H9 (cell line): ENCODE measurements around the gene MAP4K1. TPM values are rescaled to one million over a fixed set of nuclear protein-coding genes. Genes with fewer than 3 reads are reported as not detected.

Experiments
- DNase-seq: peaks from one replicate; pipeline ENCODE4 v3.0.0-alpha.2; 2017
- H2AFZ ChIP-seq: one replicate; pipeline ENCODE4 v1.6.1; 2013; ENCODE audit warnings: mild to moderate bottlenecking, low read length, control low read depth, moderate library complexity
- H2AK5ac ChIP-seq: 2 replicates; pipeline ENCODE4 v1.6.1; 2013; ENCODE audit warnings: low read length, control low read depth, mixed read lengths; ENCODE audit not compliant: insufficient read length
- H2BK120ac ChIP-seq: one replicate; pipeline ENCODE4 v1.6.1; 2013; ENCODE audit warnings: low read depth, mild to moderate bottlenecking, low read length, control low read depth, inconsistent platforms; ENCODE audit not compliant: poor library complexity, severe bottlenecking
- H2BK12ac ChIP-seq: 2 replicates; pipeline ENCODE4 v1.6.1; 2013; ENCODE audit warnings: low read length, control low read depth, mixed read lengths, low read depth; ENCODE audit not compliant: insufficient read length
- H2BK15ac ChIP-seq: 2 replicates; pipeline ENCODE4 v1.6.1; 2013; ENCODE audit warnings: low read depth, low read length, control low read depth
- H2BK20ac ChIP-seq: one replicate; pipeline ENCODE4 v1.6.1; 2013; ENCODE audit warnings: low read depth, mild to moderate bottlenecking, low read length, control low read depth, inconsistent platforms; ENCODE audit not compliant: poor library complexity, severe bottlenecking
- H2BK5ac ChIP-seq: 2 replicates; pipeline ENCODE4 v1.6.1; 2013; ENCODE audit warnings: low read length, control low read depth, mixed read lengths; ENCODE audit not compliant: insufficient read length
- H3K14ac ChIP-seq: 2 replicates; pipeline ENCODE4 v1.6.1; 2013; ENCODE audit warnings: low read length, control low read depth; ENCODE audit not compliant: insufficient read depth
- H3K18ac ChIP-seq: 2 replicates; pipeline ENCODE4 v1.6.1; 2013; ENCODE audit warnings: low read depth, mild to moderate bottlenecking, mixed read lengths, low read length, control low read depth; ENCODE audit not compliant: insufficient read length
- H3K23ac ChIP-seq: 2 replicates; pipeline ENCODE4 v1.6.1; 2013; ENCODE audit warnings: low read length, control low read depth, mixed read lengths, low read depth; ENCODE audit not compliant: insufficient read length
- H3K23me2 ChIP-seq: 2 replicates; pipeline ENCODE4 v1.6.1; 2013; ENCODE audit warnings: low read depth, mild to moderate bottlenecking, mixed read lengths, low read length, control low read depth; ENCODE audit not compliant: insufficient read length, poor library complexity, severe bottlenecking
- H3K27ac ChIP-seq: 2 replicates; pipeline ENCODE4 v1.5.1; 2013; ENCODE audit warnings: low read length, control low read depth, mixed read lengths, low read depth; ENCODE audit not compliant: insufficient read length
- H3K27me3 ChIP-seq: 2 replicates; pipeline ENCODE4 v1.6.1; 2013; ENCODE audit warnings: low read length, control low read depth, inconsistent platforms; ENCODE audit not compliant: insufficient read depth
- H3K4ac ChIP-seq: 2 replicates; pipeline ENCODE4 v1.6.1; 2013; ENCODE audit warnings: low read depth, mild to moderate bottlenecking, control low read depth, inconsistent platforms, low read length, moderate library complexity
- H3K4me1 ChIP-seq: 2 replicates; pipeline ENCODE4 v1.6.1; 2013; ENCODE audit warnings: low read length, control low read depth, inconsistent platforms; ENCODE audit not compliant: insufficient read depth
- H3K4me2 ChIP-seq: 2 replicates; pipeline ENCODE4 v1.6.1; 2013; ENCODE audit warnings: low read length, control low read depth, mixed read lengths; ENCODE audit not compliant: insufficient read length, insufficient read depth
- H3K56ac ChIP-seq: 2 replicates; pipeline ENCODE4 v1.6.1; 2013; ENCODE audit warnings: low read depth, mild to moderate bottlenecking, mixed read lengths, low read length, control low read depth; ENCODE audit not compliant: insufficient read length
- H3K79me1 ChIP-seq: 2 replicates; pipeline ENCODE4 v1.6.1; 2013; ENCODE audit warnings: low read depth, mild to moderate bottlenecking, moderate library complexity, low read length, control low read depth, inconsistent platforms; ENCODE audit not compliant: insufficient read depth, poor library complexity, severe bottlenecking
- H3K79me2 ChIP-seq: 2 replicates; pipeline ENCODE4 v1.6.1; 2013; ENCODE audit warnings: low read length, control low read depth, inconsistent platforms; ENCODE audit not compliant: insufficient read depth
- H3K9ac ChIP-seq: 2 replicates; pipeline ENCODE4 v1.6.1; 2013; ENCODE audit warnings: low read length, control low read depth, mixed read lengths; ENCODE audit not compliant: insufficient read length; ENCODE audit errors: extremely low read depth
- H3K9me3 ChIP-seq: one replicate; pipeline ENCODE4 v1.6.1; 2013; ENCODE audit warnings: low read depth, low read length, inconsistent platforms; ENCODE audit not compliant: control insufficient read depth
- H3T11ph ChIP-seq: one replicate; pipeline ENCODE4 v1.6.1; 2013; ENCODE audit warnings: mild to moderate bottlenecking, low read length, control low read depth, inconsistent platforms
- H4K20me1 ChIP-seq: one replicate; pipeline ENCODE4 v1.6.1; 2013; ENCODE audit not compliant: control insufficient read depth, insufficient read length, insufficient read depth
- H4K5ac ChIP-seq: 2 replicates; pipeline ENCODE4 v1.6.1; 2013; ENCODE audit warnings: low read depth, mild to moderate bottlenecking, mixed read lengths, low read length, control low read depth; ENCODE audit not compliant: insufficient read length
- H4K8ac ChIP-seq: replicated peaks from 2 replicates; pipeline ENCODE4 v1.6.1; 2013; ENCODE audit warnings: low read length, control low read depth, mixed read lengths, low read depth; ENCODE audit not compliant: insufficient read length
- H4K91ac ChIP-seq: 2 replicates; pipeline ENCODE4 v1.6.1; 2013; ENCODE audit warnings: low read depth, mild to moderate bottlenecking, moderate library complexity, mixed read lengths, low read length, control low read depth; ENCODE audit not compliant: insufficient read length
- H3K27ac Mint-ChIP-seq, 3 experiments: 2 replicates in 2 of 3; 3 replicates in 1 of 3; pipeline ENCODE4 v1.8.0; 2020 to 2021; ENCODE audit warnings: mixed read lengths in 3 of 3, mild to moderate bottlenecking in 1 of 3, moderate library complexity in 1 of 3
- H3K27me3 Mint-ChIP-seq: 2 replicates; pipeline ENCODE4 v1.8.0; 2021; ENCODE audit warnings: low read depth, mild to moderate bottlenecking, moderate library complexity, mixed read lengths
- H3K36me3 Mint-ChIP-seq, 3 experiments: 2 replicates in 2 of 3; 3 replicates in 1 of 3; pipeline ENCODE4 v1.8.0; 2020 to 2021; ENCODE audit warnings: low read depth in 3 of 3, mixed read lengths in 3 of 3; ENCODE audit not compliant: insufficient read depth in 1 of 3
- H3K4me1 Mint-ChIP-seq, 2 experiments: 2 replicates each; pipeline ENCODE4 v1.8.0; 2020; ENCODE audit warnings: mixed read lengths in 2 of 2
- H3K4me3 Mint-ChIP-seq, 2 experiments: 2 replicates in 1 of 2; 3 replicates in 1 of 2; pipeline ENCODE4 v1.8.0; 2020 to 2021; ENCODE audit warnings: mild to moderate bottlenecking in 2 of 2, mixed read lengths in 2 of 2, moderate library complexity in 1 of 2
- H3K9me3 Mint-ChIP-seq, 2 experiments: 2 replicates in 1 of 2; 3 replicates in 1 of 2; pipeline ENCODE4 v1.8.0; 2020; ENCODE audit warnings: mild to moderate bottlenecking in 2 of 2, mixed read lengths in 2 of 2, moderate library complexity in 1 of 2
- WGBS: extraction: QIAGEN DNeasy Blood & Tissue Kit; methylation state at CpG from one replicate; pipeline ENCODE4 v1.1.7; 2013; ENCODE audit warnings: missing lambda C conversion rate, low lambda C conversion rate, mixed read lengths; ENCODE audit not compliant: insufficient read length; ENCODE audit errors: extremely low coverage; 5-methylcytosine and 5-hydroxymethylcytosine counted together
- total RNA-seq: library from RNA; stranded (reverse); gene quantifications from 2 replicates; pipeline ENCODE4 v1.2.1, GENCODE V29; 2021
- TF ChIP-seq, protein P1 (sequence below): fragments of 200-600 bp; sonication (generic); conservative IDR thresholded peaks from 3 replicates; pipeline ENCODE4 v1.8.0; 2021; ENCODE audit warnings: antibody characterized with exemption, mild to moderate bottlenecking

MAP4K1 gene
- total RNA-seq, 1 experiment from 2014 or later = 31.1 TPM

DNA sequence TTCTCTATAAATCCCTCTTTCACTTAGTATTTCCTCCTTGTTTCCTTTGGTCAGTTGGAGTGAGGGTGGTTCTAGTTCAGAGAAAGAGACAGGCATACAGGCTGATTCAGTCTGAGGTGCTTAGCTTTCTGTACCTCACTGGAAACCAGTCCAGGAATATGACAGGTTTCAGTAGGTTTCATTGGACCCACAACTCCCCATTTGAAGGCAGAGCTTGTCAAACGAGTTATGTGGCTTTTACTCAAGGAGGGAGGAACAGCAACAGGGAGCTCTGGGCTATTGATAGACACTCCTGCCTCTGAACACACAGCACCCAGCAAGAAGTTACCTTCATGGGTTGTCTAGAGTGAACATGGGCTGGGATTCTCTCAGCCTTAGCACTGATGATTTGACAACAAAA is 44.2 kb upstream of the MAP4K1 start:
- Mint-ChIP-seq H3K36me3 (peaks cover 6 to 12% (median 9%) of the 10 kb centered on the region in 3 experiments; a peak in 6 of 7 replicates), H3K27ac (peak overlapping the region; percentile 61 to 84 (median 84); a peak in 6 of 7 replicates), H3K9me3 (no peaks in the 10 kb centered on the region), H3K4me1 (peaks cover 77 to 82% of the 10 kb centered on the region in 2 experiments), H3K4me3 (no peak overlapping the region), H3K27me3 (no peaks in the 10 kb centered on the region)
- Histone ChIP-seq H3K4me2 (no peak overlapping the region), H2BK15ac (no peak overlapping the region), H3K9ac (no peak overlapping the region), H4K5ac (no peak overlapping the region), H3K14ac (no peak overlapping the region), H3K27me3 (no peaks in the 10 kb centered on the region), H2BK120ac (no peak overlapping the region), H2BK20ac (no peak overlapping the region), H2BK5ac (no peak overlapping the region), H3K79me1 (no peaks in the 10 kb centered on the region), H3K27ac (no peak overlapping the region), H3K4me1 (peaks cover 38% of the 10 kb centered on the region), H3K23ac (no peak overlapping the region), H3K4ac (no peak overlapping the region), H3K56ac (no peak overlapping the region), H3K79me2 (peaks cover 43% of the 10 kb centered on the region), H3K23me2 (no peaks in the 10 kb centered on the region), H4K8ac (no peak overlapping the region), H2AFZ (no peak overlapping the region), H2BK12ac (no peak overlapping the region), H4K20me1 (no peaks in the 10 kb centered on the region), H3T11ph (no peak overlapping the region), H2AK5ac (no peak overlapping the region), H4K91ac (no peak overlapping the region), H3K18ac (no peak overlapping the region), H3K9me3 (no peaks in the 10 kb centered on the region)
- no peak for DNase-seq
- TF ChIP-seq, protein P1, sequence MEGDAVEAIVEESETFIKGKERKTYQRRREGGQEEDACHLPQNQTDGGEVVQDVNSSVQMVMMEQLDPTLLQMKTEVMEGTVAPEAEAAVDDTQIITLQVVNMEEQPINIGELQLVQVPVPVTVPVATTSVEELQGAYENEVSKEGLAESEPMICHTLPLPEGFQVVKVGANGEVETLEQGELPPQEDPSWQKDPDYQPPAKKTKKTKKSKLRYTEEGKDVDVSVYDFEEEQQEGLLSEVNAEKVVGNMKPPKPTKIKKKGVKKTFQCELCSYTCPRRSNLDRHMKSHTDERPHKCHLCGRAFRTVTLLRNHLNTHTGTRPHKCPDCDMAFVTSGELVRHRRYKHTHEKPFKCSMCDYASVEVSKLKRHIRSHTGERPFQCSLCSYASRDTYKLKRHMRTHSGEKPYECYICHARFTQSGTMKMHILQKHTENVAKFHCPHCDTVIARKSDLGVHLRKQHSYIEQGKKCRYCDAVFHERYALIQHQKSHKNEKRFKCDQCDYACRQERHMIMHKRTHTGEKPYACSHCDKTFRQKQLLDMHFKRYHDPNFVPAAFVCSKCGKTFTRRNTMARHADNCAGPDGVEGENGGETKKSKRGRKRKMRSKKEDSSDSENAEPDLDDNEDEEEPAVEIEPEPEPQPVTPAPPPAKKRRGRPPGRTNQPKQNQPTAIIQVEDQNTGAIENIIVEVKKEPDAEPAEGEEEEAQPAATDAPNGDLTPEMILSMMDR = no peak
- no CpG with 5 or more reads among the region's 1 CpG for WGBS
